Stimulated activated CD8-positive, alpha-beta memory T cell treated with anti-CD3 and anti-CD28 coated beads, Interleukin-15, amount 100 ng/mL, for 4 hours (primary cell): ENCODE measurements around the gene PKDCC.

ENCODE experiments used
- DNase-seq, 2 donors: peaks; one replicate each; pipeline ENCODE4 v3.0.0-alpha.2; 2020; ENCODE audit warnings: low read depth in 2 of 2

The PKDCC gene, protein sequence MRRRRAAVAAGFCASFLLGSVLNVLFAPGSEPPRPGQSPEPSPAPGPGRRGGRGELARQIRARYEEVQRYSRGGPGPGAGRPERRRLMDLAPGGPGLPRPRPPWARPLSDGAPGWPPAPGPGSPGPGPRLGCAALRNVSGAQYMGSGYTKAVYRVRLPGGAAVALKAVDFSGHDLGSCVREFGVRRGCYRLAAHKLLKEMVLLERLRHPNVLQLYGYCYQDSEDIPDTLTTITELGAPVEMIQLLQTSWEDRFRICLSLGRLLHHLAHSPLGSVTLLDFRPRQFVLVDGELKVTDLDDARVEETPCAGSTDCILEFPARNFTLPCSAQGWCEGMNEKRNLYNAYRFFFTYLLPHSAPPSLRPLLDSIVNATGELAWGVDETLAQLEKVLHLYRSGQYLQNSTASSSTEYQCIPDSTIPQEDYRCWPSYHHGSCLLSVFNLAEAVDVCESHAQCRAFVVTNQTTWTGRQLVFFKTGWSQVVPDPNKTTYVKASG

DNA sequence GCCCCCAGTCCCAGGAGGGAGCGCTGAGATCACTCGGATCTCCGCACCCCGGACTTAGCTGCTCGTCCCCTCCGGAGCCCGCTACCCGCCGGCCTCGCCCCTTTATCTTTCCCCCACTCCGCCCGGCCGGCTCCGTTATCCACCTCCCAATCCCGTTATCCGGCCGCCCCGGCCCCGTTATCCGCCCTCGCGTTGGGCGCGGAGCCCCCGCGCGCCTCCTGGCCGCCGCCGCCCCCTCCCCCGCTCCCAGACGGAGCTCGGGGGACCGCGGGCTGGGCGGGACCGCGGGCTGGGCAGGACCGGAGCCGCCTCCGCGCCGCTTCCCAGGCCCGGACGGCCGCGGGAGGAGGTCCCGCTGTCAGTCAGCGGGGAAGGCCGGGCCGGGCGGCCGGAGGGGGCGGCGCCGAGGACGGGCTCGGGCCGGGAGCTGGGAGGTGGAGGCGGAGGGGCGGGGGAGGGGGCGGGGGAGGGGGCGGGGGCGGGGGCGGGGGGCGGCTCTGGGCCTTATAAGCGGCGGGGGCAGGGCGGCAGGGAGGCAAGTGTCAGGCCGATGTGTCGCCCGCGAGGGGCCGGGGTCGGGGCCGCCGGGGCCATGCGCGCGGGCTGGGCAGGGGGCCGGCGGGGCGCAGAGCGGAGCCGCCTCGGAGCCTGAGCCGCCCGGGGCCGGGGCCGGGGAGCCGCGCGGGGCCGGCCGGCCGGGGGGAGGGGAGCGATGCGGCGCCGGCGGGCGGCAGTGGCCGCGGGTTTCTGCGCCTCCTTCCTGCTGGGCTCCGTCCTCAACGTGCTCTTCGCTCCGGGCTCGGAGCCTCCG, at the start of gene PKDCC:
Gene PKDCC (plus strand): TSS at position 534 of the 811 bp plus-strand sequence. CDS start 179 bp downstream, at position 713.
- peak in 1 of 2 donors; percentile 4 for DNase-seq

DNA sequence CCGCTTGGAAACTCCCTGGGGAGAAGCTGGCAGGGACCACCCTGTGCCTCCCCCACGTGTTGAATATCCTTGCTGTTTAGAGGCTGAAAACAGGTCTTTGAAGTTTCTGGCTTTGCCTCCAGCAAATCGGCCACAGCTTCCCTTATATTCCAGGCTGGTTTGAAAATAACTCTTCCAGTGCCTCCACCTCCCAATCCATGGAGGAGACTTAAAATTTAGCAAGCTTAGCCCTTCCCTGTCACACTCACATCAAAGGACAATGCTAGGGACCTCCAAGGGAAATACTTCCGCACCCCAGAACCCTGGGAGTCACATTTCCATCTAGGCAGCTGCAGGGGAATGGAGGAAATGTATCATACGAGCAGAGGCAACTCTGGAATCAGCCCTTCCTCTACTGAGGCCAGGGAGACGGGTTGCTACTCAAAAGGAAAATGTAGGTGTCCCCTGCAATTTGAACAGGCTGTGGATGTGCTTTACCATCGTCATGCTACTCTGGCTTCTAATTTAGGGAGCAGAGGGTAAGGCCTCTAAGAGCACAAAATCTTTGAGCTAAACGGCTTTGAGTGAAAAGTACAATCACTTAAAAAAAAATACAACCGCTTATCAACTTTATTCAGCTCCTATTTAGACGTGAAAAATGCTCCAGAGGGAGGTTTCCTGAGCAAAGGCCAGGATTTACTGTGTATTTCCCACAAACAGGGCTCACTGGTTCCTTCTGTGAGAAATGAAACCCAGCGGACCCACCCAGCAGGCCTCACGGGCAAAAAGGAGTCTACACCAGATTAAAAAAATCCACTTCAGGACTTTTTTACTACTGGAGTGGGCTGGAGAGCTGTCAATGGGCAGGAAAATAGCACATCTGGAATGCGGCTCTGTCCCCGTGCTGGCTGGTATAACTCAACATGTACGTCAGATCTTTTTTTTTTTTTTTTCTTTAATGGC, 49.4 kb upstream of the PKDCC start:
- no peak for DNase-seq

DNA sequence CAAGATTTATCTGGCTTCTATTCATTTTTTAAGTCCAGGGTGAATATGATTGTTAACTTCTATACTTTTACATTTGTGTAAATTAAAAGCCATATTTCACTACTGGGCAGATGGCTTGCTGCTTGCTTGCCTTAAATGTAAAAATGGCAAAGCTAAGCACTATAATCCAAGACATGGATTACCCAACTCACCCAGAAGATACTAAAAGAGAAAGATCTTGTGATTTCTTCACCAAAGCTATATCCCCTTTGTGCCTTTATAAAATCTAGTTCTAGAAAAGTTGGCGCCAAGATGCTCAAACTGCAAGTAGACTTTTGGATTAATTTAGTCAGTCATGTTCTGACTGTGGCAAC, 48.7 kb upstream of the PKDCC start:
- DNase-seq: no peak

DNA sequence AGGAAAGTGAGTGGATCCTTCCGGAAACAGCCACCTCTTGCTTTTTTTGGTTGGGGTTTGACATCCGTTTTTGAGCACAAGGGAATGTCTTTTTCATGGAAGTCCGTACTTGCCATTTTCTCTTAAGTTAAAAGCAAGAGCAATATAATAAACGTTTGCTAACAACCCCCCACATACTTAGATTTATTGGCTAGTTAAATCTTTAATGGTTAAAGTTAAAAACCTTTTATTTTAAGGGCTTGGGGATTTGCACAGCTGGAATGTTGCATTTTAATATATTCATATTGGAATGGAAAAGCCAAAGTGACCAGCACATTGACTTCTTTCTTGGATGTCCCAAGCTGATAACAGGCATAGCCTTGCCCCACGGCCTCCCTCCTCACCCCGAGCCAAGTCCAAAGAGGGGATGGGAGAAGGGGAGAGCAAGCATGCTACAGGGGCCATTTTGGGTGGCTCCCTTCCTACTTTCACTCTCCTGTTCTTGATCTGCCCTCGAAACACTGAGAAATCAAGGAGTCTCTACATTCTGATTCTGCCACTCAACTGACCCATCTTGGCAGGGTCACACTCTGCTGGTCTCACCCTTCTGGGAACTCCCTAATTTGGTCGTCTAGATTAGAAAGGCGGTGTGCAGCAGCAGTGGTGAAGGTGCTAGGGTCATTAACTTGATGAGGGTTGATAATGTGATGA, 48.1 kb upstream of the PKDCC start:
- DNase-seq: no peak

DNA sequence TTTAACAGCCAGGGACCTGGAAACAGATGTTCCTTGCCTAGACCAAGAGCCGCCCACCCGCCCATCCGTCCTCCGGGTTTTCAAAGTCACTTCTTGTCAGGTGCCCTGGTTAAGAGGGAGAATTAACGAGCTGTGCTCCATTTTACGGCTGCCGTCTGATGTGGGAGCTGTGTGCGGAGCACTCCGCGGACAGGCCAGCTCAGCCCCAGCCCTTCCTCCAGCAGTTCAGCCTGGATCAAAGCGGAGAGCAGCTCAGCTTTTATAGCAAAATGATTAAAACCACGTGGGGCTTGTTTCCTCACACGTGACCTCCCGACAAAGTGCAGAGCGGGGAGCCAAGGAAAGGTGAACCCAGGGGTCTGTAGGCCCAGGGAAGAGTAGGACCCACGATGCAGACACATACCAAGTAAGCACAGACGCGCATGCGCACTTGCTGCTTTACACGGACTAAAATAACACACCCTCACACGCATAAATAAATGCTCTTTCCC, 46.1 kb upstream of the PKDCC start:
- DNase-seq: no peak

DNA sequence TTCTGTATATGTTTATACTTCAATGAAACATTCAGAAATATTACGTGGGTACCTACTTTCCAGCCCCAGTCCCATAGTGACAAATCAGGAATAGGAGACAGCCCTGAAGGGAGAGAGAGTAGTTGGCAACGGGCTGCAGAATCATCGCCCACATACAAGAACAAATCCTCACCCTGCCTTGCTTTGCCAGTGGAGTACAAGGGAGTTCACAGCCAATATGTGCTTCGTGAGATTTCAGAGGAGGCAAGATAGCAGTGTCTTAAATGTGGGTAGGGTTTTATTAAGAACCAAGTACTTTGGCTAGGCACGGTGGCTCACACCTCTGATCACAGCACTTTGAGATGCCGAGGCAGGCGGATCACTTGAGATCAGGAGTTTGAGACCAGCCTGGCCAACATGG, 40.3 kb upstream of the PKDCC start:
- no peak for DNase-seq

DNA sequence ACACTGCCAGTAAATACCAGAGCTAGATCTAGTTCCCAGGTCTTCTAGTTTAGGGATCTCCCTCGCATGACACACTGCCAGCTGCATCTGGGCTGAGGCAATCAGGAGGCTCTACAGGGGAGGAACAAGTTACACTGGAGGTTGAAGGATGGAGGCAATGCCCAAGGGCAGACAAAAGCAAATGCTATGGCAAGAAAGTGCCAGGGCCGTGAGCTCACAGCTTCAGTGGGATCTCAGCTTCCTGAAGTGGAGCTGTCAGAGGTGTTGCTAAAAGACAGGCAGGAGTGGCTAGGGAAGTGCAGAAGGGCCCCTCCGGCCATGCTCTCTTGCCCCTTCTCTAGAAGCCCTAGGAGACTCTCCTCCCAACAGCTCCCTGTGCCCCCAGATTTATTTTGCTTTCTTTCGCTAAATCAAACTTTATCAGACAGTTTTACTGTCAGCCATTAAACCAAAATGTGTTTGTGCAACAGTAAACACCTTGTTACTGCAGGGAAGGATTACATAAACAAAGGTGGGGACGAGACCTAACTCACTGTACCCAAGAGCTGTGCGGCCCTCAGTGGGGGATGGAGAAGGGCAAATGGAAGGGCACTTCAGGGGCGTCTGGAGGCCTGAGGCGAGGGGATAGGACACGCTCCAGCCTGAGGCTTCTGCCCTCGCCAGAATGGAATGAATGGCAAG, 39.4 kb upstream of the PKDCC start:
- no peak for DNase-seq

DNA sequence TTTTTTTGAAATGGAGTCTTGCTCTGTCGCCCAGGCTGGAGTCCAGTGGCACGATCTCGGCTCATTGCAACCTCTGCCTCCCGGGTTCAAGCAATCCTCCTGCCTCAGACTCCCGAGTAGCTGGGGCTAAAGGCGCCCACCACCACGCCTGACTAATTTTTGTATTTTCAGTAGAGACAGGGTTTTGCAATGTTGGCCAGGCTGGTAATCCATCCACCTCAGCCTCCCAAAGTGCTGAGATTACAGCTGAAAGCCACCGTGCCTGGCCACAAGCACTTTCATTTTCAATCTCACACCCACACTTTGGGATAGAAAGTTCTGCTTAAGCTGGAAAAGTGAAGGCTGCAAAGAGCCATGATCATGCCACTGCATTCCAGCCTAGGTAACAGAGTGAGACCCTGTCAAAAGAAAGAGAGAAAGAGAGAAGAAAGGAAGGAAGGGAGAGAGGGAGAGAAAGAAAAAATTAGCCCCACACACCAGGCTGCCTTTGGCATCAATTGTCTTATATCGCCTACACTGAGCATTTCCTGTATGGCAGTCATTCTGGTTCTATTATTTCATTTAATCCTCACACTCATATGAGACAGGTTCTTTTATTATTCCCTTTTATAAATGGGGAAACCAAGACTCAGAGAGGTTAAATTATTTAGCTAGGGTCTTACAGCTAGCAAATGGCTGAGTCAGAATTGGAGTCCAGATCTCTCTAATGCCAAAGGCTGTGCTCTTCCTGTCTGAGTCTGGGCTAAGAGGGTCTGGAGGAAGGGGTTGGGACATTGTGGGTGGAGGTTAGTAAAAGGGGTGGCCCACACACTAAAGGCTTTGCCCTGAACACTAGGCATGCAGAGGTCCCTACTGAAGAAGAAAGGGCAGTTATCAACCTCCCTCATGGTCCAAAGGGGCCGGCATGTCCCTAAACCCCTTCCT, 37.9 kb upstream of the PKDCC start:
- no peak for DNase-seq

DNA sequence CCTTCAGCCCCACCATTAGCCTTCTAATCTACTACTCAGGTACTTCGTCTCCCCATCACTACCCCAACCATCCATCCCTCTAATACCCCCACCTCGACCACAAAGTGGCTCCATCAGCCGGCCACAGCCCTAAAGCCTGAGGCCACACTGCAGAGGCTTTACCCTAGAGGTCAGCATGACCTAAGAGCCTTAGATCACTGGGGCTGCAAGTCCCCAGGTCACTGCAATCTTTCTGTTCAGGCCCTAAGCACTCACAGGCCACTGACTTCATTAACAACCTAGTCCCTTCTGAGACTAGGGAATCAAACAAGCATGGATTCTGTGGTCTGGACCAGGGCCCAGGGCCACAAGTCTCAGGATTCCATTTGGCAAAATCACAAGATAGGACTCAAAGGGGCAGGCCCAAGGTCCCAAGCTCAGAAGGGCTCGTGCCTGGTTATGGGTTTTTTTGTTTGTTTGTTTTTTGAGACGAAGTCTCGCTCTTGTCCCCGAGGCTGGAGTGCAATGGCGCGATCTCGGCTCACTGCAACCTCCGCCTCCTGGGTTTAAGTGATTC, 37.0 kb upstream of the PKDCC start:
- no peak for DNase-seq

DNA sequence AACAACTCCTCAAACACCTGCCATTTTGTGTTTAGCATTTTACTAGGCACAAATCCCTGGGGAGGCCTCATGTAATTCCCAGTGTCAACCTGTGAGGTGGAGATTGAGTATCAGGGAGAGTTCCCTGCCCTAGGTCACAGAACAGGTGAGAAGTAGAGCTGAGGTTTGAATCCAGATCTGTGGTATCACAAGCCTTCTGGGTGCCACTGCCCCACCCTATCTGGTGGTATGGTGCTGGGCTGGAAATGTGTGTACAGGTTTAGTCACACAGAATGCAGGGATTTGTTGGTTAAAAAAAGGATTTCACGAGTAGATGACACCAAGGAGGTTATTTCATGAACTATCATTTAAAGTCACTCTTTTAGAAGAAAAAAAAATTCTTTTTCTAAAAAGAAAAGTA, 35.7 kb upstream of the PKDCC start:
- no peak for DNase-seq

DNA sequence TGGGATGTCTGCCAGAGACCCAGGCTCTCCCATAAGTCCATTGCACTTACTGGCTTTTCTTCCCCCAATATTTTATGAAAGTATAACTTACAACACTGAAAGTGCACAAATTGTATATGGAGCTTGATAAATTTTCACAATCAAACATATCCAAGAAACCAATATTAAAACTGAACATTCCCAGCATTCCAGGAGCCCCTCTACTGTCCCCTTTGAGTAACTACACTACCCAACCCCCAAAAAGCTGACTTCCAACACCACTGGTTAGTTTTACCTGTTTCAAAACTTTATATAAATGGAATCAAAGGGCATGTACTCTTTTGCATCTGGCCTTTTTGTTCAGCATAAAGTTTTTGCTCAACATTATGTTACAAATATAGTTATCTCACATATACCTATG, 35.2 kb upstream of the PKDCC start:
- DNase-seq: no peak

DNA sequence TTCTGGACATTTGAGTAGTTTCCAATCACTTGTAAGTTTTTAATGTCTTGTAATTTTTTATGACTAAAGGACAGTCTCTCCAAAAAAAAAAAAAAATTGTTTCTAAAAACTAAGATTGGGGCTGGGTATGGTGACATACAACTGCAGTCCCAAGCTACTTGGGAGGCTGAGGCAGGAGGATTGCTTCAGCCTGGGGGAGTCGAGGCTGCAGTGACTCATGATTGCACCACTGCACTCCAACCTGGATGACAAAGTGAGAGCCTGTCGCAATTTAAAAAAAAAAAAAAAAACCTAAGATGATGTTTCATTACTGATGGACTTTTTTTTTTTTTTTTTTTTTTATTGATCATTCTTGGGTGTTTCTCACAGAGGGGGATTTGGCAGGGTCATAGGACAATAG, 34.4 kb upstream of the PKDCC start:
- no peak for DNase-seq

DNA sequence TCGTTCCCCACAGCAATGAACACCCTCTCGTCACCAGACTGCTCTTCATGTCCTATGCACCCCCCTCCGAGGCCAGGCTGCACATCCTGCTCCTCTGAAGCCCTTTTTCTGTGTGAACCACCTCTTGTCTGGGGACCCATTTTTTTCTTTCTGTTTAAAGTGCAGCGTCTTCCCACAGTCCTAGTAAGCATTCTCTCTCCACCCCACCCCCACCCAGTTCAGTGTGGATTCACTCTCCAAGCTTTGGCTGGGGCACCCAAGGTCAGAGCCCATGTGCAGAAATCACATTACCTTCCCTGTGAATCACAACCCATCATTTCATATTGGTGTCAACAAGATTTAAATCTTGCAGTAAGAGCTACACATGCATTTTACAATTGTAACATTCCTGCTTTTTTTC, 26.4 kb upstream of the PKDCC start:
- no peak for DNase-seq

DNA sequence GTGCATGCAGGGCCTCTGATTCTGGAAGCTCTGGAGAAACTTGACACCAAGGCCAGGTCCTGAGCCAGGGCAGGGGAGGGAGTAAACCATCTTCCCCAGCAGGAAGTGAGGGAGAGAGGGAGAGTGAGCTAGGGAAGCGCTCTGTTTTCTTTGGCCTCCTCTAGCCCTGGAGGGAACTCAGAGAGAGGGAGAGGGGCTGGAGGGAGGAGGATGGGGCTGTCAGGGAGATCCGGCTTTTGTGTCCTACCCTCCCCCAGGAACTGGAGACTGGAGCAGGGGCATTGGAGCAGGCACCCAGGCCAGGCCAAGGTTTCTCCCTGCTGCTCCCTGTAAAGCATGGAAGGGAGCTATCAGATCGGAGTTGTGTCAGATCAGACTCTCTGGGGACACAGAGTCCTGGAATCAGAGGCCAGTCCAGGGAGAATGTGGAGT, 22.7 kb upstream of the PKDCC start:
- DNase-seq: no peak

DNA sequence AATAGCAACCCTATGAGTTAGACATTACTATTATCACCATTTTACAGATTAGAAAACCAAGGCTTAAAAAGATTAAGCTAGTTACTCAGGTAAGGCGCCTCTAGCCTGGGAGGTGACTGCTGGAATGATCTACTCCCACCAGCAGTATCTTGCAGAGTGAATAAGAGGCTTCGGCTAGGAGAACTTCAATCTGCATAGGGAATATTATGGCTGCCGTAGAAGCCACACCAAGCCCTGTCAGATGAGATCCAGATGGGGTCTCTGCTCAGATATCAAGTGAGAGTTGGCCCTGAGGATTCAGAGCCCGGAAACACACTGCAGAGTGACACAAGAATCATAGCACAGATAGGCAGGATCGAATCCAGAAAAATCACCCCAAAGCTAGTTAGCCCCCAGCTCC, 21.5 kb upstream of the PKDCC start:
- no peak for DNase-seq

DNA sequence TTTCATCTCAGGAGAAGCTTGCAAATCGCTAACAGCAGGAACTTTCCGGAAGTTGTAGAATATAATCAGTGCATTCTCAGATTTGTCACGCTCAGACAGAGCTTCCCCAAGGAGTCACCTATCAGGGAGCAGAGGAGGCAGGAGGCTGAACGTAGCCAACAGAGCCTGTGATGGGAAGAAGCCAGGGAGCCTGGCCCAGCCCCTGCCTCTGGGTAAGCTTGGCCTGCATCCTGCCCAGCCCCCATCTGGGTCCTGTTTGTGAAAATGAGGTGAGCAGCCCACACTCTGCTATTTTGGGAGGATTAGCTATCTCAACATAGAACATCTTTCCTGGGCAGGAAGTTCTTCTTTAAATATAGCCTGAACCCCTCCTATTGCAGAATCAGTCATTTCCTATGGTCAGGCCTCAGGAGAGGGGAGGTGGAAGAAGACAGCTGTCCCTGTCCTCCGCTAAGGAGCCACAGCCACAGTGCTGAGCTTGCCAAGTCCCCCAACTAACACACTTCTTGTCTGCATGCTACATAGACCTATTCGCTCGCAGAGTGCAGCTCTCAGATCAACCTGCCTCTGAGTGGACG, 19.2 kb upstream of the PKDCC start:
- no peak for DNase-seq

DNA sequence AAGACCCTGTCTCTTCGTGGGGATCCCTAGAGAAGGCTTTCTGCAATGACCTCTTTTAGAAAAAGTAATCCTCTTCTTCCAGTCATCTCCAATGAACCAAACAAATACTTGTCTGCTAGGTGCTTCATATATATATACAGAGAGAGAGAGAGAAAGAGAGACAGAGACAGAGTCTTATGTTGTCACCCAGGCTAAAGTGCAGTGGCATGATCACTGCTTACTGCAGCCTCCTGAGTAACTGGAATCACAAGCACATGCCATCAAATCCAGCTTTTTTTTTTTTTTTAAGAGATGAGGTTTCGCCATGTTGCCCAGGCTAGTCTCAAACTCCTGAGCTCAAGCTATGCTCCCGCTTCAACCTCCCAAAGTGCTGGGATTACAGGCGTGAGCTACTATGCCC, 18.6 kb upstream of the PKDCC start:
- DNase-seq: no peak

DNA sequence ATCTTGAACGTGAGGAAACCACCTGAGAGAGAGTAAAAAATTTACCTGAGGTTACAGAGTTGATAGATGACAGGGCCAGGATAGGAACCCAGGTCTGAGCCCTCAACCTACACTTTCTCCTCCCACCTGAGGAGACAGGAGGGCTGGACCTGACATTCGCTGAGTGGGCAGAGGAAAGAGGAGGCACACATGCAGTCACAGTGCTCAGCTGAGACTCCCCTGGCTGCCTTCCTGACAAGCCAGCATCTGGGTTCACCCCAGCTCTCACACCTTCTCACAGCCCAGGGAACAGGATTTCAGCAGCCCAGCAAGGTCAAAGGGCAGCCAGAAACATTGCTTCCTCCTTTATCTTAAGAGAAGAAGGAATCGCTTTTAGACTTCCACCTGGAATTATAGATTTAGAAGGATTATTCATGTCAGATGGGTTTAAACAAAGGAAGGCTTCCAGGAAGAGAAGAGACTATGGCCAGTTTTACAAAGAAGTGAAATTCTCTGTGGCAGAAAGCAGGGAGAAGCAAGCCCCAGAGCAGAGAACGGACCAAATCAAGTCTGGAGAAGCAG, 18.1 kb upstream of the PKDCC start:
- DNase-seq: no peak
